ENCODE results near the gene PYGM. TPM values are rescaled to one million over a fixed set of nuclear protein-coding genes. Genes with fewer than 3 reads are reported as not detected.

The PYGM gene
- total RNA-seq, 1 experiment from 2014 or later, result 1.7 TPM

DNA sequence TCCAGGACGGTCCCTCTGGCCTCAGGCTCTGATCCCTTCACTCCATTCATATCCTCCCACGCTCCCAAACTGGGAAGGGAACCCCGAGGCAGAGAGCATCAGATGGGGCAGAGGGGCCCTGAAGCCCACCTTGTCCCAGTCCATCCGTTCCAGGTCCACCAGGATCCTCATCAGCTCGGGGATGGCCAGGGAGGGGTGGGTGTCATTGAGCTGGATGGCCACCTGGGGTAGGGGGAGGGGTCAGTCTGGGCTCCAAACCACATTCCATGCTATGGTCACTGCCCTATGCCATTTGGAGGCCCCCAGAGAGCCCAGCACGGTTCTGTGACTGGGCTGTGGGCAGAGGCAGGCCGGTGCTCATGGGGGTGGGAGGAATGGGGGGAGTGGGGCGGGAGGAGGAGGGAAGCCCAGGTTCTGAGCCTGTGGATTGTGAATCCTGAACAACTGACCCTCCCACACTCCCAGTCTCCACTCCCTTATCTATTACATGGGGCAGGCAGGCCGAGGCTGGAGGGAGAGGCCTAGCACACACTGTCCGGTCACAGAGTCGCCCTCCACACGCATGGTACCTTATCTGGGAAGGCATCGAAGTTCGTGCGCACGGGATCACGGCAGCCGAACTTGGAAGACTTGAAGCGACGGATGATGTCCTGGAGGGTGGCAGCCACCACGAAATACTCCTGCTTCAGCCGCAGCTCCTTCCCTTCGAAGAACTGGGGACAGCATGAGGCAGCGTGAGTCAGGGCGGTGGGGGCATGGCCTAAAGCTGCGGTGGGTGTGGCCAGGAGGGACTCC is 5.5 kb downstream of the PYGM start:
- Histone ChIP-seq H2AFZ (ENCODE audit: low read depth, low read length, poor library complexity, severe bottlenecking) (no peak overlapping the region), H3K9ac (ENCODE audit: low read length) (no peak overlapping the region), H4K20me1 (ENCODE audit: insufficient read depth) (no peaks in the 10 kb centered on the region), H3K27me3 (ENCODE audit: insufficient read depth, low read length) (no peaks in the 10 kb centered on the region), H3K4me3 (replicated peaks in 1 of 2; ENCODE audit: low read depth in 1 of 2, low read length in 2 of 2) (no peak overlapping the region), H3K4me1 (ENCODE audit: control insufficient read depth in 1 of 2, insufficient read depth in 2 of 2, low read length in 2 of 2) (peaks cover 0 to 6% of the 10 kb centered on the region in 2 experiments; a peak in 1 of 4 replicates), H3K79me2 (ENCODE audit: insufficient read depth, low read length) (no peaks in the 10 kb centered on the region), H3K4me2 (ENCODE audit: low read length) (no peak overlapping the region), H3K27ac (ENCODE audit: low read depth, low read length) (no peak overlapping the region), H3K9me3 (ENCODE audit: control insufficient read depth in 1 of 2, insufficient read depth in 1 of 2, low read depth in 1 of 2, low read length in 2 of 2) (no peaks in the 10 kb centered on the region), H3K9me2 (ENCODE audit: insufficient read depth) (no peaks in the 10 kb centered on the region), H3K36me3 (ENCODE audit: control insufficient read depth in 1 of 2, insufficient read depth in 2 of 2, low read length in 2 of 2) (no peaks in the 10 kb centered on the region)
- ChIA-PET POLR2A (interaction anchor here (1.0 kb wide), 1 partner anchor 25 kb away, joined by 3 read pairs; no protein-coding TSS in a partner anchor), RAD21 (ENCODE audit: low non-redundant PET in 1 of 2, low total read pairs in 2 of 2, uncharacterized antibody in 2 of 2, unreplicated experiment in 2 of 2) (no interaction called here), CTCF (no interaction called here)
- ATAC-seq (no peak), DNase-seq (ENCODE audit: low read depth, low spot score) (no peak)
- BruUV-seq (replicated peaks), result no TSS peak
- no peak for TF ChIP-seq ZFX (IDR thresholded peaks at IDR 0.05)
- TF ChIP-seq YY1 (IDR thresholded peaks at IDR 0.05; ENCODE audit: extremely low read depth, insufficient replicate concordance, low read depth, low read length), result no peak
- no peak for TF ChIP-seq SP1 (IDR thresholded peaks at IDR 0.05; ENCODE audit: low read depth)
- no peak for TF ChIP-seq SRF (IDR thresholded peaks at IDR 0.05; ENCODE audit: low read depth)
- TF ChIP-seq, protein P1, sequence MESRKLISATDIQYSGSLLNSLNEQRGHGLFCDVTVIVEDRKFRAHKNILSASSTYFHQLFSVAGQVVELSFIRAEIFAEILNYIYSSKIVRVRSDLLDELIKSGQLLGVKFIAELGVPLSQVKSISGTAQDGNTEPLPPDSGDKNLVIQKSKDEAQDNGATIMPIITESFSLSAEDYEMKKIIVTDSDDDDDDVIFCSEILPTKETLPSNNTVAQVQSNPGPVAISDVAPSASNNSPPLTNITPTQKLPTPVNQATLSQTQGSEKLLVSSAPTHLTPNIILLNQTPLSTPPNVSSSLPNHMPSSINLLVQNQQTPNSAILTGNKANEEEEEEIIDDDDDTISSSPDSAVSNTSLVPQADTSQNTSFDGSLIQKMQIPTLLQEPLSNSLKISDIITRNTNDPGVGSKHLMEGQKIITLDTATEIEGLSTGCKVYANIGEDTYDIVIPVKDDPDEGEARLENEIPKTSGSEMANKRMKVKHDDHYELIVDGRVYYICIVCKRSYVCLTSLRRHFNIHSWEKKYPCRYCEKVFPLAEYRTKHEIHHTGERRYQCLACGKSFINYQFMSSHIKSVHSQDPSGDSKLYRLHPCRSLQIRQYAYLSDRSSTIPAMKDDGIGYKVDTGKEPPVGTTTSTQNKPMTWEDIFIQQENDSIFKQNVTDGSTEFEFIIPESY (IDR thresholded peaks at IDR 0.05; ENCODE audit: extremely low read depth, insufficient replicate concordance, low read length), result no peak
- intact Hi-C loops (cut with micrococcal nuclease), result no loop called here

All from HCT116 (cell line).